Ascending aorta (tissue), 2 donors: Measurements from ENCODE around the gene SERPINB5. TPM values are rescaled to one million over a fixed set of nuclear protein-coding genes. Genes with fewer than 3 reads are reported as not detected.

Source experiments
- DNase-seq, 2 donors: peaks; one replicate each; pipeline ENCODE4 v3.0.0-alpha.2; 2019; ENCODE audit warnings: low spot score in 2 of 2
- H3K27ac ChIP-seq, 2 donors: fragments of 200-600 bp; sonication (generic); one replicate each; pipeline ENCODE4 v1.5.1; 2016 to 2017; ENCODE audit warnings: mild to moderate bottlenecking in 1 of 2
- H3K27me3 ChIP-seq: fragments of 200-600 bp; sonication (generic); one replicate; pipeline ENCODE4 v1.5.1; 2017
- H3K36me3 ChIP-seq, 2 donors: fragments of 200-600 bp; sonication (generic); one replicate each; pipeline ENCODE4 v1.5.1; 2016
- H3K4me1 ChIP-seq, 2 donors: fragments of 200-600 bp; sonication (generic); one replicate each; pipeline ENCODE4 v1.5.1; 2016 to 2017; ENCODE audit warnings: mild to moderate bottlenecking in 1 of 2
- H3K4me3 ChIP-seq, 2 donors: fragments of 200-600 bp; sonication (generic); one replicate each; pipeline ENCODE4 v1.5.1; 2016 to 2017; ENCODE audit warnings: mild to moderate bottlenecking in 1 of 2
- H3K9me3 ChIP-seq, 2 donors: fragments of 200-600 bp; sonication (generic); one replicate each; pipeline ENCODE4 v1.5.1; 2016
- CTCF ChIP-seq, 3 experiments: fragments of 200-600 bp in 2 of 3; fragments of 450-650 bp in 1 of 3; sonication (generic) in 2 of 3; IDR thresholded peaks; one replicate each; pipeline ENCODE4 v1.5.1; 2016 to 2019; ENCODE audit warnings: antibody characterized with exemption in 3 of 3, mild to moderate bottlenecking in 1 of 3, moderate library complexity in 1 of 3
- intact Hi-C: fragments of 100-400 bp; cut with DNase I; formaldehyde crosslinking; loops from one replicate; pipeline ENCODE4 v1.15.1; 2023
- total RNA-seq: library from RNA; depleted of rRNA; stranded (reverse); fragments of >200 nt; gene quantifications from one replicate; pipeline ENCODE4 v1.1.0, GENCODE V29; 2016

The SERPINB5 gene
- total RNA-seq = not detected

- intact Hi-C loops = no loop called here
- Histone ChIP-seq H3K36me3 (no peaks in the 10 kb centered on the region), H3K4me1 (no peaks in the 10 kb centered on the region), H3K27ac (no peak within 1 kb of the TSS), H3K4me3 (no peak within 1 kb of the TSS), H3K9me3 (no peaks in the 10 kb centered on the region), H3K27me3 (no peaks in the 10 kb centered on the region)
- no peak for DNase-seq
- no peak for TF ChIP-seq CTCF (IDR thresholded peaks at IDR 0.05)
Measured at GRCh38 chr18:63476668-63477067, at the start of gene SERPINB5. Gene SERPINB5 (plus strand): TSS chr18:63476958. CDS start chr18:63484429, 7,471 bp downstream.

- H3K27me3 ChIP-seq = no peaks in the 10 kb centered on the region
- intact Hi-C loops = no loop called here
- H3K4me3 ChIP-seq = no peak overlapping the region
- H3K9me3 ChIP-seq = no peaks in the 10 kb centered on the region
- TF ChIP-seq CTCF (IDR thresholded peaks at IDR 0.05) = no peak
- peaks cover 0 to 2% of the 10 kb centered on the region in 2 donors for H3K4me1 ChIP-seq
- H3K36me3 ChIP-seq = no peaks in the 10 kb centered on the region
- no peak for DNase-seq
- H3K27ac ChIP-seq = no peak overlapping the region
Measured at GRCh38 chr18:63427558-63427957, 49.2 kb upstream of the SERPINB5 start.

- peaks cover 3 to 4% of the 10 kb centered on the region in 2 donors for H3K4me1 ChIP-seq
- DNase-seq = no peak
- no peak overlapping the region for H3K27ac ChIP-seq
- no peak for TF ChIP-seq CTCF (IDR thresholded peaks at IDR 0.05)
- H3K36me3 ChIP-seq = no peaks in the 10 kb centered on the region
- intact Hi-C loops = no loop called here
- H3K4me3 ChIP-seq = no peak overlapping the region
- no peaks in the 10 kb centered on the region for H3K9me3 ChIP-seq
- H3K27me3 ChIP-seq = no peaks in the 10 kb centered on the region
Measured at GRCh38 chr18:63430526-63430925, 46.2 kb upstream of the SERPINB5 start.

- Histone ChIP-seq H3K36me3 (no peaks in the 10 kb centered on the region), H3K4me3 (no peak overlapping the region), H3K4me1 (peaks cover 3 to 4% of the 10 kb centered on the region in 2 donors), H3K9me3 (no peaks in the 10 kb centered on the region), H3K27ac (no peak overlapping the region), H3K27me3 (no peaks in the 10 kb centered on the region)
- TF ChIP-seq CTCF (IDR thresholded peaks at IDR 0.05) = no peak
- no peak for DNase-seq
- intact Hi-C loops = no loop called here
Measured at GRCh38 chr18:63431180-63431579, 45.6 kb upstream of the SERPINB5 start.

- Histone ChIP-seq H3K4me3 (no peak overlapping the region), H3K9me3 (no peaks in the 10 kb centered on the region), H3K4me1 (peaks cover 4 to 9% of the 10 kb centered on the region in 2 donors), H3K36me3 (no peaks in the 10 kb centered on the region), H3K27me3 (no peaks in the 10 kb centered on the region), H3K27ac (peak overlapping the region; percentile 44 to 77)
- peak in 1 of 2 donors; percentile 71 for DNase-seq
- TF ChIP-seq CTCF (IDR thresholded peaks at IDR 0.05) = no peak
- intact Hi-C loops = loop anchor here (1.0 kb wide), 1 partner anchor 11 kb away; the partner anchor contains the start of gene VPS4B
Measured at GRCh38 chr18:63433334-63433866, 43.4 kb upstream of the SERPINB5 start.
